Vagina (tissue), 2 donors: Measurements from ENCODE around the gene SH2D3C.

Experiments
- CTCF ChIP-seq, 3 experiments: fragments of 450-650 bp in 2 of 3; fragments of 200-600 bp in 1 of 3; sonication (generic) in 1 of 3; IDR thresholded peaks; one replicate each; pipeline ENCODE4 v1.5.1; 2017 to 2019; ENCODE audit warnings: antibody characterized with exemption in 3 of 3, mild to moderate bottlenecking in 2 of 3, moderate library complexity in 2 of 3
- POLR2A ChIP-seq, 2 donors: fragments of 450-650 bp; IDR thresholded peaks; one replicate each; pipeline ENCODE4 v1.6.1; 2017; ENCODE audit warnings: antibody characterized with exemption in 2 of 2, mild to moderate bottlenecking in 2 of 2, moderate library complexity in 2 of 2
- POLR2AphosphoS5 ChIP-seq, 2 donors: sonication (generic); formaldehyde crosslinking; IDR thresholded peaks; one replicate each; pipeline ENCODE4 v1.9.0; 2017; ENCODE audit warnings: antibody characterized with exemption in 2 of 2, mild to moderate bottlenecking in 2 of 2, low read depth in 1 of 2; ENCODE audit not compliant: insufficient read depth in 1 of 2

GRCh38 chr9:127726871-127727270 lies 51.6 kb downstream of the SH2D3C start:
- TF ChIP-seq POLR2AphosphoS5 (IDR thresholded peaks at IDR 0.05; ENCODE audit: insufficient read depth in 1 of 2, low read depth in 1 of 2): no peak
- TF ChIP-seq CTCF (IDR thresholded peaks at IDR 0.05): no peak
- no peak for TF ChIP-seq POLR2A (IDR thresholded peaks at IDR 0.05)
